HK-2 (cell line): ENCODE results near the gene CD2.
A peak's percentile ranks its signal among the peaks of the same experiment; 100 is the strongest.

Experiments used
- DNase-seq: peaks from one replicate; pipeline ENCODE4 v3.0.0-alpha.2; 2018; ENCODE audit not compliant: unreplicated experiment

Gene CD2

DNA sequence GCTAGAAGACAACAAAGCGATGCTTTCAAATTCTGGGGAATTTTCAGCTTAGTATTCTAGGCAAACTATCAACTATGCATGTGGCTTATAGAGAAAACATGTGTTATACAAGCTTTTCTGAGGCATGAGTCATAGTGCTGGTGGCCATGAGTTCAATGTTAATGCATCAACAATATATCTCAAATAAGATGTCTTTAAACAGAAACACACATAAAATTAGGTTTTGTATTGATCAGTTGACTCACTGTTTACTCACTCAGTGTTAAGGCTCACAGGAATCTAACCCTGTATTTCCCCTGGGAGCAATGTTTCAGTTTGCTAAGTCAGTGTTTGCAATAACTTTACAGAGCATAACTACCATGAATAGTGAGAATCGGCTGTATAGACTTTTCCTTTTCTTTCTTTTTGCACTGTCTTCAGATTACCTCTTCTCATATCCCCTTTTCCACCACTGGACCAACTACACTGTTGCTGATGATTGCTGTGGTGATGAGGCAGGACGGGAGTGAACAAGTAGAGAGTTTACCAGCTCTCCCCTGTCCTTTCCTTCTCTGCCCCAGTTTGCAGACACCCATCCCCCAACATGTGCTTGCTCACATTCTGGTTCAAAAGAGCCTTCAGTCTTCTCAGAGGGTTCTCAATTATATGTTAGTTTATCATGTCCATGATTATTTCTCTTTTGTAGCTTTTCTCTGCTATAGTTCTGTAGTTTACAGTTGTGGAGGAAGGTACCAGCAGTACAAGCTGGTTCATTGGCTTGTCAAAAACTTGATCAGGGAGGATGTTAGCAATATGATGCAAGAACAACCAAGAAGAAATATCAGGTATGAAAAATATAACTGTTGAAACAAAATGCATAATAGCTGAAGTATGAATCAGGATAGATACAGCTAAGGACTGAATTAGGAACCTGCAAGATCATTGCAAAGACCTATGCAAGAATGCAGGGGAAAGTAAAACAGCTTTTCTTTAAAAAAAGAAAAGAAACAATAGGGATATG, 23.9 kb downstream of the CD2 start:
- no peak for DNase-seq

DNA sequence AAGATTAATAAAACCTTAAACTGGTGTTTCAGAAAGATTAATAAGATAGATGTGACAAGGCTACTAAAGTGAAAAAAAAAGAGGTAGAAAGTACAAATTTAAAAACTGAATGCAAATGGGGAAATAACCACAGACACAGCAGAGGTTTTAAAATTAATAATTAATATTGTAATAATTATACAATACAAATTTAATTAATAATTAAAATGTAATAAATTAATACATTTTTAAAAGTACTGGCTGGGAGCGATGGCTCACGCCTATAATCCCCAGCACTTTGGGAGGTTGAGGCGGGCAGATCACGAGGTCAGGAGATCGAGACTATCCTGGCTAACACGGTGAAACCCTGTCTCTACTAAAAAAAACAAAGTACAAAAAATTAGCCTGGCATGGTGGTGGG, 26.8 kb downstream of the CD2 start:
- no peak for DNase-seq

GRCh38 chr1:116785006-116785405, 30.8 kb downstream of the CD2 start:
- DNase-seq, result no peak

GRCh38 chr1:116786049-116786448, 31.8 kb downstream of the CD2 start:
- no peak for DNase-seq

- DNase-seq, result no peak
Measured at GRCh38 chr1:116791727-116792126, 37.5 kb downstream of the CD2 start.

DNA sequence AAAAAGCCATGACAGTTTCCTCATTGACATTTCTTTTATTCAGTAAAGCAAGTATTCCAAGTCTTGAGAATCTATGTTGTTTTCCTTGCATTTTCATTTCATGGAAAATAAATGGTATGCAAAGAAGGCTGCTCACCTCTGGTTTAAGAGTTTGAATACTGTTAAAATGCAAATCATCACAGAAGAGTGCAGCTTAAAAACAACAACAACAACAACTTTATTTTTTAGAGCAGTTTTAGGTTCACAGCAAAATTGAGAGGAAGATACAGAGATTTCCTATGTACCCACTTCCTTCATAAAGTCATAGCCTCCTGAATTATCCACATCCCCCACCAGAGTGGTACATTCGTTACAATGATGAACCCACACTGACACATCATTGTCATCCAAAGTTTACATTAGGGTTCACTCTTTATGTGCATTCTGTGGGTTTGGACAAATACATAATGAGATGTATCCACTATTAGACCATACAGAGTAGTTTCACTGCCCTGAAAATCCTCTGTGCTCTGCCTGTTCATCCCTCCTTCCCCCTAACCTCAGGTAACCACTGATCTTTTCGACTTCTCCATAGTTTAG, 39.2 kb downstream of the CD2 start:
- no peak for DNase-seq

DNA sequence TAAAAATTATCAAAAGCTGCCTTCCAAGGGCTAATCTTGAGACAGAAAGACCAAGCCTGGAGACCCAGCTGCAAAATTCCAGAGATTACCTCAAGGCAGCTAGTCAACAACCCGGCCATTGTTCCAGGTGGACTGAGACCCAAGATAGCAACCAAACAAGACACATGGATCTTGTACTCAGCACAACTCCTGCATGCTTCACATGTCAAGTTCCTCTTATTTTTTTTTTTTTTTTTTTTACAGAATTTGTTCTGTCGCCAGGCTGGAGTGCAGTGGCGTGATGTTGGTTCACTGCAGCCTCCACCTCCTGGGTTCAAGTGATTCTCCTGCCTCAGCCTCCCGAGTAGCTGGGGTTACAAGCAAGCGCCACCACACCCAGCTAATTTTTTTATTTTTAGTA, 40.1 kb downstream of the CD2 start:
- DNase-seq, result no peak

- DNase-seq, result no peak
Measured at GRCh38 chr1:116794804-116795481, 40.7 kb downstream of the CD2 start.

DNA sequence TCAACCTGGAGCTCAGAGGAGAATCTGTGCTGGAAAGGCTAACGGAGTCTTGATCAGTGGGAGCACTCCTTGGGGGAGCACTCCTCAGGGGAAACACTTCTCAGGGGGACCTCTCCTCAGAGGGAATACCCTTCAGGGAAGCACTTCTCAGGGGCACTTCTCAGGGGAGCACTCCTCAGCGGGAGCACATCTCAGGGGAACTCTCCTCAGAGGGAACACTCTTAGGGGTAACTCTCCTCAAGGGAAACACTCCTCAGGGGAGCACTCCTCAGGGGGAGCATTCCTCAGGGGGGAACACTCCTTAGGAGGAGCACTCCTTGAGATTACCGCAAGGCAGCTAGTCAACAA, 41.2 kb downstream of the CD2 start:
- DNase-seq, result no peak

- no peak for DNase-seq
Measured at GRCh38 chr1:116804736-116805135, 50.5 kb downstream of the CD2 start.

- DNase-seq, result no peak
Measured at GRCh38 chr1:116805398-116805797, 51.2 kb downstream of the CD2 start.

- no peak for DNase-seq
Measured at GRCh38 chr1:116806245-116806644, 52.0 kb downstream of the CD2 start.

- DNase-seq, result no peak
Measured at GRCh38 chr1:116806671-116807070, 52.4 kb downstream of the CD2 start.

GRCh38 chr1:116807394-116808199, 53.4 kb downstream of the CD2 start:
- no peak for DNase-seq

GRCh38 chr1:116808200-116808847, 54.1 kb downstream of the CD2 start:
- DNase-seq, result no peak

DNA sequence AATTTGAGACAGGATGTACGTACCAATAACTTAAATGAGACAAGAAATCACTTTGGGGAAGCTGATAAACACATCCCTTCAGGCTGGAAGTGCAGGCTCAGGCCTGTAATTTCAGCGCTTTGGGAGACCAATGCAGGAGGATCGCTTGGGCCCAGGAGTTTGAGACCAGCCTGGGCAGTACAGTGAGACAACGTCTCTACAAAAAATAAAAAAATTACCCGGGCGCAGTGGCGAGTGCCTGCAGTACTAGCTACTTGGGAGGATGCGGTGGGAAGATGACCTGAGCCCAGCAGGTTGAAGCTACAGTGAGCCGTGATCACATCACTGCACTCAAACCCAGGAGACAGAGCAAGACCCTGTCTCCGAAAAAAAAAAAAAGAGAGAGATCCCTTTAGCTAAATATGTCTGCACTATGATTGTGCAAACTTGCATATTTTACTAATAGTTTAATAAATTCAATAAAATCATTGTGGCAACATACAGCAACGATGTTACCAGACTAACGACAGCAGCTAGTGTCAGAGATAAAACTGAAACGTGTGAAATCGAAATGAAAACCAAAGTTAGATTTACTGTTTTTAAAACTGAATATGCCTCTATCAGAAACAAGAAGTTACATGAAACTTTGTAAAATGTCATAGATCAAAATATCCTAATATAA, 54.7 kb downstream of the CD2 start:
- no peak for DNase-seq

DNA sequence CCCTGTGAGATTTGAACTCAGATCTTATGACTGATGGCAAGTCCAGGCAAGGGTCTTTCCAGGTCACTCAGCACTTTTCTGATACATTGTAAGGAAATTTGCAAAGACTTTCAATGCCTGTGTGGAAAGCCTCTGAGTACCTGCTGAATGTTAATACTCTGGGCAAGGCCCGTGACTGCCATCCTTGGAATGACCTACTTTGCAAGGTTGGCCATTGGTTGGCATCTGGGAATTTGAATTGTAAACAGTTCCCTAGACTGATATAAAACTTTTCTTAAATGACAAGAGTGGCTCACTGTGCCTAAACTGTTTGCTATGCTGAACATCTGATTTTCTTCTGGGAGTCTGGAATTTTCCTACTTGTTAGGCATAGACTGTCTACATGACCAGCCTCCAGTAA, 57.1 kb downstream of the CD2 start:
- no peak for DNase-seq

- DNase-seq, result no peak
Measured at GRCh38 chr1:116814926-116815723, 60.9 kb downstream of the CD2 start.

DNA sequence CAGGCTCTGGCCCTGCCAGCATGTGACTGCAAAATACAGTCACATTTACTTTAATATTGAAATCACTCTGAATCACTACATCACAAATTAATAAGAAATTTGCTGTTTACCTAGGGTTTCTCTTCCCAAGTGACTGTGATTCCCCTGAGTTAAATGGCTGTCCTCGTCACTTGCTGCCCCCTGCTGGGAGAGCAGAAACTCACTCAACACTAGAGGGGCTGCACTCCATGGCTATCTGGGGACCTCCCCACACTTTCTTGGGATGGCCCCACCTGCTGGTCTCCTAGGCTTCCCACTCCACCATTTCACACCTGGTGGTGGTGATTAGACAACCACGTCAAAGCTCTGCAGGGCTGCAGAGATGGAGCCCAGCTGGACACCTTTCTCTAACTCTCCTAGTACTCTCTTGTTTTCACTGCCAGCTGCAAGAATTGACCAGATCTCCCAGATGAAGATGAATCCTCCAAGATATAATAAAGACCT, 63.4 kb downstream of the CD2 start:
- DNase-seq, result peak; percentile 33
